ENCODE results near the gene NEXN. TPM values are rescaled to one million over a fixed set of nuclear protein-coding genes. Genes with fewer than 3 reads are reported as not detected.

Gene NEXN
- total RNA-seq, 1 donor, result 17.6 TPM

DNA sequence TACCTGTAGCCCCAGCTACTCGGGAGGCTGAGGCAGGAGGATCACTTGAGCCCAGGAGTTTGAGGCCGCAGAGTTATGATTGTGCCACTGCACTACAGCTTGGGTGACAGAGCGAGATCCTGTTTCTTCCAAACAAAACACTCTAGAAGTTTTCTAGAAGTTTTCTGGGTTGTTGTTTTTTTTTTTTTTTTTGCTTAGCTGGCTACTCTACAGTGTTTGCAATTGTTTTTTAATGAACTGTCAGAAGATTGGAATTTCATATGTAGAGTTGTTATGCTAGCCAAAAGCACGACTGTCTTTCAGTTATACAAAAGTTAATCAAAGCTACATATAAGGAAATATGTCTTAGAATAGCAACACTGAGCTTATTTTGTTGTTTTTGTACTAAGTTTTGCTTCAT lies 30.9 kb upstream of the NEXN start:
- TF ChIP-seq, protein P1, sequence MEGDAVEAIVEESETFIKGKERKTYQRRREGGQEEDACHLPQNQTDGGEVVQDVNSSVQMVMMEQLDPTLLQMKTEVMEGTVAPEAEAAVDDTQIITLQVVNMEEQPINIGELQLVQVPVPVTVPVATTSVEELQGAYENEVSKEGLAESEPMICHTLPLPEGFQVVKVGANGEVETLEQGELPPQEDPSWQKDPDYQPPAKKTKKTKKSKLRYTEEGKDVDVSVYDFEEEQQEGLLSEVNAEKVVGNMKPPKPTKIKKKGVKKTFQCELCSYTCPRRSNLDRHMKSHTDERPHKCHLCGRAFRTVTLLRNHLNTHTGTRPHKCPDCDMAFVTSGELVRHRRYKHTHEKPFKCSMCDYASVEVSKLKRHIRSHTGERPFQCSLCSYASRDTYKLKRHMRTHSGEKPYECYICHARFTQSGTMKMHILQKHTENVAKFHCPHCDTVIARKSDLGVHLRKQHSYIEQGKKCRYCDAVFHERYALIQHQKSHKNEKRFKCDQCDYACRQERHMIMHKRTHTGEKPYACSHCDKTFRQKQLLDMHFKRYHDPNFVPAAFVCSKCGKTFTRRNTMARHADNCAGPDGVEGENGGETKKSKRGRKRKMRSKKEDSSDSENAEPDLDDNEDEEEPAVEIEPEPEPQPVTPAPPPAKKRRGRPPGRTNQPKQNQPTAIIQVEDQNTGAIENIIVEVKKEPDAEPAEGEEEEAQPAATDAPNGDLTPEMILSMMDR (IDR thresholded peaks at IDR 0.05; ENCODE audit: insufficient read depth, low read length), result no peak
- DNase-seq (ENCODE audit: low read depth), result peak; percentile 46
- no peak overlapping the region for H3K4me3 ChIP-seq (ENCODE audit: low read depth, low read length)

DNA sequence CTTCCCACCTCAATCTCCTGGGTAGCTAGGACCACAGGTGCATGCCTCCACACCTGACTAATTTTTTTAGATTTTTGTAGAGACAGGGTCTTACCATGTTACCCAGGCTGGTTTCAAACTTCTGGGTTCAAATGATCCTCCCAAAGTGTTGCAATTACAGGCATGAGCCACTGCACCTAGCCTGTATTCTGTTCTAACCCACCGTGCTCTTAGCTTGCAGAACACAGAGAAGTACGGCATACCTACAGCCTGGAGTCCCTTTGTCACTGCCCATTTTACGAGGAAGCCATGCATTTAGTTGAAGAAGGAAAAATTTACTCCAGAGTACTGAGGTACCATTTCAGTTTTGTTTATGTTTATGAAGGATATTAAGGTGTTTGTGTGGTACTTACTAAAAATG lies 29.7 kb upstream of the NEXN start:
- TF ChIP-seq, protein P1 (IDR thresholded peaks at IDR 0.05; ENCODE audit: insufficient read depth, low read length), result no peak
- DNase-seq (ENCODE audit: low read depth), result no peak
- no peak overlapping the region for H3K4me3 ChIP-seq (ENCODE audit: low read depth, low read length)

DNA sequence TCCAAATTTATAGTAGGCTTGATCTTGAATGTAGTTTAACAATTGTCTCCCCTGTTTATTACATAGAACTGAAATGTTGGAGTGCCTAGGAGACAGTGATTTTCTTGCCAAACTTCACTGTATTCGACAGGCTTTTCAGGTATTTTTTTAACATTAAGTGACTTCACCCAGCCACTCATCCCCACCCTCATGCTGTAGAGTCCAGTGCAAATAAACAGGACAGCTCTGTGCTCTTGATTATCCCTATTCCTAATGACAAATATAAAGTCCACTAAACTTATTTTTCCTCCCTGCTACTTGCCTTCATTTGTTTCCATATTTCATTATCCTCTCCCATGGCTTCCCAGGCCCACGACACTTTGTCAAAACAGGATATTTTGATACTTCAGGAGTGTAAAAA lies 29.2 kb upstream of the NEXN start:
- no peak overlapping the region for H3K4me3 ChIP-seq (ENCODE audit: low read depth, low read length)
- TF ChIP-seq, protein P1 (IDR thresholded peaks at IDR 0.05; ENCODE audit: insufficient read depth, low read length), result no peak
- DNase-seq (ENCODE audit: low read depth), result no peak

DNA sequence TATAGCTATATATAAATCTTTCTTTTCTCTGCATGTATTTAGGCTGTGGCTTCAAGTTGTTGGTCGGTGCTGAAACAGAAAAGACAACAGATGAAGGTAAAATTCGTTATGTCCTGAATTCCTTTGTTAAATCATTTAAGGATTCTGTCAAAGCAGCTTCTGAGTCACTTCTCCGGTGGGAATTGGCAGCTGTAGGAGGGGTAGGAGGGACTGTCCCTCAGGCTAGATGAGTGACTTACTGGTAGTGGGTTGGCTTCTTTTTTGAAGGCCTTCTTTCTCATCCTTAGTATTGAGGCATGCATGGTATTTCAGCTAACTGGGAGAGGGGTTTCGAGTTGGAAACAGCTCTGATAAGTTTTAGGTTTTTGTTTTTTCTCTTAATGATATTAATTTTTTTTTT lies 22.1 kb upstream of the NEXN start:
- DNase-seq (ENCODE audit: low read depth), result no peak

DNA sequence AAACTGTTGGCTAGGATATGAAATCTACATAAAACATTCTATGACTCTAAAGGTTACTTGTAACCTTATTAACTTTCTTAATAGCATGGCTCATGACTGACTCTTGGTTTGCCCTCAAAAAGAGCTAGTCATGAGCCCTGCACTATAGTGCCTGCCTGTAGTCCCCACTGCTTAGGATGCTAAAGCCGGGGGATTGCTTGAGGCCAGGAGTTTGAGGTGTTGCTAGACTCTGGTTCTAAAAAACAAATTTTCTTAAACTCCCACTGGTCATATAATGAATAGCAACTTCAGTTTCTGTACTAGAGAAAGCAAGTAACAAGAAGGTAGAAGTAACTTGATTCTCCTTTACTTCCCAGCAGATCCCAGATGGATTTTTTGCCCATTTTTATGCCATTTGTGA lies 15.8 kb upstream of the NEXN start:
- TF ChIP-seq, protein P1 (IDR thresholded peaks at IDR 0.05; ENCODE audit: insufficient read depth, low read length), result no peak
- no peak overlapping the region for H3K4me3 ChIP-seq (ENCODE audit: low read depth, low read length)
- no peak for DNase-seq (ENCODE audit: low read depth)

More for the DNA sequence above, 22.1 kb upstream of the NEXN start:
- TF ChIP-seq, protein P1 (IDR thresholded peaks at IDR 0.05; ENCODE audit: insufficient read depth, low read length), result no peak
- H3K4me3 ChIP-seq (ENCODE audit: low read depth, low read length), result no peak overlapping the region

DNA sequence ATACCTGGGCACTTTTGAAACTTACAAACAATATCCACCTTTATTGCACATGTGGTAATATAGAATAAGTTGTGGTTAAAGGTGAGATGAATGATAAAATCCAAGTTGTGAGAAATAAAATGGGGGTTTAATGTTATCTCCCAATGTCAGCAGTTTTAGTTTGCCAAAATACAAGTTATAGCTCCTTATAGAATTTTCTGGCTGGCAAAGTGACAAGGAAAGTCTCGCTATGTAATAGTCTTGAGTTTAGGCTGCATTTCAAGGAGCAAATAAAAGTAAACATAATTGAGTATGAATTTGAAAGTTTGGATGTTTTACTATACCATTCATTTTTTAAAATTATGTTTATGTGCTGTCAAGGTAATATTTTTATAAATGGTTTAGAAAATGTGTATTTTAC lies 15.0 kb upstream of the NEXN start:
- no peak overlapping the region for H3K4me3 ChIP-seq (ENCODE audit: low read depth, low read length)
- TF ChIP-seq, protein P1 (IDR thresholded peaks at IDR 0.05; ENCODE audit: insufficient read depth, low read length), result no peak

DNA sequence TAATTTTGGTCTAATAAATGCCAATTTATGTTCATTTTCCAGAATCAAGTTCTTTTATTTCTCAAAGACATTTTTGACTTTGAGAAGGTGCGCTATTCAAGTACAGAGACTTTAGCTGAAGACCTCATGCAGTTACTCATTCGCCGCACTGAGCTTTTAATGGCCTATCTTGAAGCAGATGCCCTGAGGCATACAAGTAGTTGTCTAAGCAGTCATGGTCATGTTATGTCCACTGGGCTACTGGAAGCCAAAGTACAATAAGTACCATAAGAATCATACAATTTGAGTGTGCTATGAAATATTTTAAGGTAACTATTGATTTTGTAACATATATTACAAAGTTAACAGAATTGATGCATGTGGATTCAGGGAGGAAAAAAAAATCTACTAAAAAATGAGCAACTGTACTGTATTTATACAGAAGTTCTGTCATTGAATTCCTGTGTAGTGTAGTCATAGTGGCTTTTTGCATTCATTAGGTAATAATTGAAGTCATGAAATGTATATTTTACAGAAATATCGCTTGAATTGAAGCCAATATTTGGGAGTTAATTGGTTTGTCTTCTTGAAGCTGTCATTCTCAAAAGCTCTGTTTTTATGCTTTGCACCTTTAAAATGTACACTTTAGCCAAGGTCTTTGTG lies 13.5 kb upstream of the NEXN start:
- TF ChIP-seq, protein P1 (IDR thresholded peaks at IDR 0.05; ENCODE audit: insufficient read depth, low read length), result no peak
- no peak overlapping the region for H3K4me3 ChIP-seq (ENCODE audit: low read depth, low read length)
- peak; percentile 21 for DNase-seq (ENCODE audit: low read depth)

More for the DNA sequence above, 15.0 kb upstream of the NEXN start:
- no peak for DNase-seq (ENCODE audit: low read depth)
